GM15510 (cell line): ENCODE measurements around the gene HLA-DQA1.

Source experiments
- POLR2A ChIP-seq: IDR thresholded peaks from 3 replicates; pipeline ENCODE4 v1.6.1; 2011; ENCODE audit warnings: borderline replicate concordance; ENCODE audit not compliant: insufficient read length; ENCODE audit errors: extremely low read depth

Gene HLA-DQA1

DNA sequence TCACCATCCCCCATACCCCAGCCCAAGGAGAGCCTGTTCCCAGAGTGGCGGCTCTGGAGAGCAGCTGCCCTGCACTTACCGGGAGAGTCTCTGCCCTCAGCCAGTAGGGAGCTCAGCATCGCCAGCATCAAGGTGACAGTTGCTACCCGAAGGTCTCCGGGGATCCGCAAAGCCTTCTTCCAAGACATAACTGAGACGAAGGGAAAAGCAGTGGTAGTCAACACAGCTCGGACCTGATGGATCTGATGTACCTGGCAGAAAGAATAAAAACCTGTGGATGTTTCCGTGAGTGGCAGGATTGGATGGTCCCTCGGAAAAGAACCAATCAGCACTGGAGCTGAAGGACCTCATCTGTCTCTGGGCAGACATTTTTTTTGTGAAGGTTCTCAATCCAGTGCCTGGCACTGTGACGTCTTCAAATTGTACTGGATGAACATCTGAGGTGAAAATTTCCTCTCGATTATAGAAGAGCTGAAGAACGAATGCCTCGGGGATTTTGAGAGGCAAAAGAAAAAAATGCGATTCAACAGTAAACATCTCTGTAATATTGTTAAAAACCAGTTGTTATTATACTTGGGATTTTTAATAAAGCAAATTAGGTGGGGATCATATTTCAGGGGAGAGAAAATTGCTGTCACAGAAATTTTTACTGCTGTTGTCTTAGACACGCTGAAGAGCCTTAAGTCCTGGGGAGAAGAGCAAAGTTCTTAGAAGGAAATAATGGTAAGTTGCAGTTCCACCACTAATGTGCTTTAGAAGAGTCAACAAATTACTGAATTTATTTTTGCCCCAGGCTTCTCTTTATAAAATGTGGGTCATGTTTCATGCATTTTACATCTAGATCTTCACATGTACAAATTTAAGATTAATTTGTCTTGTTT lies 29.5 kb downstream of the HLA-DQA1 start, which contains the start of gene HLA-DQB1:
Gene HLA-DQB1 (minus strand): TSS at position 238 of the 881 bp plus-strand sequence. CDS start 50 bp downstream, at position 188.
- TF ChIP-seq POLR2A: peak; percentile 33

DNA sequence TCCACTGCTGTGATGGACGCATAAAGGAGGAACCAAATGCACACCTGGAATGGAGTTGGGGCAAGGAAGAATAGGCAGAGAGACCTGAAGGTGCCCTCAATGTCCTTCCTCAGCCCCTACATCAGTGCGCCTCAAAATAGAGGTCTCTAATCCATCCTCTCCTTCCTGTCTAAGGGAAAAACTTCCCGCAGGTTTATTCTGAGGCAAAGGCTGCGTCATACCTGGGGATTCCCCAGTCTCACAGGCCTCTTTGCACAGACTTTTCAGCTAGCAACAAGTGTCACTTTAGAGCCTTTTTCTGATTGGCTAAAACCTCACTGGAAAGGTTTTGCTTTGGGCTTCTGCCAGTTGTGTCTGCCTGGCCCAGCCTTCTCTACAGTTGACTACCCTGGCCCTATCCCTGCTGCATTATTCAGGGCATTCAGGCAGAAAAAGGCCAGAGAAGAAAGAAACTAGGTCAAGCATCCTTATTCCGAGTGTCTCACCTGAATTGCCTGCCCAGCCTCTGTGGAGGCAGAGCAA lies 31.1 kb downstream of the HLA-DQA1 start:
- peak; percentile 15 for TF ChIP-seq POLR2A

DNA sequence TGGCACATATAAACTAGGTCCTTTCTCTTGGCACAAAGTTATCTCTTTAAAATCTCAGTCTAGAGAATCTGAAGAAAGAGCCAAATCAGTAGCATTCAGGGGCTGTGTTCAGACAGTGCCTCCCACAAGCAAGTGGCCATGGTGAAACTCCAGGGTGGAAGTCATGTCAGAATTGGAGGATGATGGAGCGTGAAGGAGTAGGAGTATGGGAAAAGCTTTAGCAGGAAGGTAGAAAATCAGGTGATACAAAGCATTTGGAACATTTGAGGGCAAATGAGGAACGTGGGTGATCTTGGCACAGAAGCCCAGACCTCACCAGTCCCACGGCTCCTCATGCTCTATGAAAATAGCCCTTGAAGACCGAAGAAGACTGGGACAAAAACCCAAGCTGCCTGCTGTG lies 32.0 kb downstream of the HLA-DQA1 start:
- no peak for TF ChIP-seq POLR2A

DNA sequence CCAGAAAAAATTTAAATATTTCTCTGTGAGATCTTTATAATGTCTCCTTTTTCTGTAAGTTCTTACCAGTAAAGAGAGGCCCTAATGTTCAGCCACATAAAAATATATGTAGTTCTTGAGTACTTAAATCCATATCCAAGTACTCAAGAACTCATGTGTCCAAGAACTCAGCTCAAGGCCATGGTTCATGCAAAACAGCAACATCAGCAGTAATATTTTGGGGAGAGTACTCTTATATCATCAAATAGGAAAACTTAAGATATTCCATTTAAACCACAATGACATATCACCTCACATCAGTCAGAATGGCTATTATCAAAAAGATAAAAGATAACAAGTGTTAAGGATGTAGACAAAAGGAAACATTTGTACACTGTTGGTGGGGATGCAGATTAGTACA lies 32.7 kb downstream of the HLA-DQA1 start:
- TF ChIP-seq POLR2A: no peak

DNA sequence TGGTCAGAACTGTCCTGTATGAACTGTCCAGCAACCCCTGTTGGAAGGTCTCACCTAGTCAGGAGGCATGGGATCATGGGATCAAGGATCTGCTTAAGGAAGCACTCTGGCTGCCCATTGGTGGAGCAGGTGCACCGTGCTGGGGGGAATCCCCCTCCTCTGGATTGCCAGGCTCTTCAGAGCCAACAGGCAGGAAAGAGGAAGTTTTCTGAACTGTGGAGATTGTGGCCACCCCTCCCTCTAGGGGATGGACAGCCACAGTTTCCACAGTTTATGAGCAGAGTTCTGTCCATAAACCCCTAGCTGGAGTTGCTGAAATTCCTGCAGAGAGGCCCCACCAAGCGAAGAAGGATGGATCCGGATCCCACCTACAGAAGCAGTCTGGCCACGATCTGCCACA lies 42.3 kb downstream of the HLA-DQA1 start:
- TF ChIP-seq POLR2A: no peak

DNA sequence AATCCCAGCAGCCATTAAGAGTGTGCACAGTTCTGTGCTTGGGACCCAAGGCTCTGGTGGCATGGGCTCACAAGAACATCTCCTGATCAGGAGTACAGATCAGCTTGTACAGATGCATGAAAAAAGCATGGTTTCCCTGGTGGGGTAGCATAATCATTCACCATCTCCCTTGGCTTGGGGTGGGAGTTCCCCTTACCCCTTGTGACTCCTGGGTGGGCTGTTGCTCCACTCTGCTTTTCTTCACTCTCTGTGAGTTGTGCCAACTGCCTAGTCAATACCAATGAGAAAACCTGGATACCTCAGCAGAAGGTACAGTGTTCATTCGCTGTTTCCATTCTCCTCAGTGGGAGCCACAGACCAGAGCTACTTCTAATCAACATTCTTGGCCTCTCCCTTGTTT lies 42.8 kb downstream of the HLA-DQA1 start:
- TF ChIP-seq POLR2A: no peak

DNA sequence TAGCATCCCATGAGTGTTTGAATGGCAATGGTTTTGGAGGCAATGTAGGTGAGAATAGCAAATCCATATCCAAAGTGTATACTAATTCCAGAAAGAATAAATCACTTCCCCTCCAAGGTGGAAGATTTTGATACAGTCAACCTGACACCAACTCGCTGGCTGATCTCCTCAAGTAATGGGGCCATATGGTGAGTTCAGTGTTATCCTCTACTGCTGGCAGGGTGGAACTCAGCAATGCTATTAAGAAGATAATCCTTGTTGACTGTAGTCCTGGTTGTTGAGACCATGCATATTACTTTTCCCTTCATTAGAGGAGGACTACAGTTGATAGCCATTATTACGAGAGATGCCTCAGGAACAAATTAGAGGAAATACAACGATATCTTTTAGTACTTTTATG lies 47.0 kb downstream of the HLA-DQA1 start:
- TF ChIP-seq POLR2A: no peak

DNA sequence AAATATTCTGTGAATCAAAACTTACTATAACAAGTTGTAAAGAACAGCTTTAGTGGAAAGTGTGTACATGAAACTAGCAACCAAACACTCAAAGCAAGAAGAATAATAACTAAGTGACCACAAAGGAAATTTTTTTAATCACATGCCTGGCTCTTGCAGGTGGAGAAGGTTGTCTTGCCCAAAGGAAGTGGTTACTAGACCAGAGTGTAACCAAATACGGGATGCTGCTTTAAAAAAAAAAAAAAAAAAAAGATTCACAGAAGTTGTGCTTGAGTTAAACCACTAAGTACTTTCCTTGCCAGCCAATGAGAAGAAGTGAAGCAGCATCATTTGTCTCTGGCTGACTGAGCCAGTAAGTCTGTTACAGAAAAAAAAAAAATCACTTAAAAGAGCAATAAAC lies 48.4 kb downstream of the HLA-DQA1 start:
- no peak for TF ChIP-seq POLR2A

DNA sequence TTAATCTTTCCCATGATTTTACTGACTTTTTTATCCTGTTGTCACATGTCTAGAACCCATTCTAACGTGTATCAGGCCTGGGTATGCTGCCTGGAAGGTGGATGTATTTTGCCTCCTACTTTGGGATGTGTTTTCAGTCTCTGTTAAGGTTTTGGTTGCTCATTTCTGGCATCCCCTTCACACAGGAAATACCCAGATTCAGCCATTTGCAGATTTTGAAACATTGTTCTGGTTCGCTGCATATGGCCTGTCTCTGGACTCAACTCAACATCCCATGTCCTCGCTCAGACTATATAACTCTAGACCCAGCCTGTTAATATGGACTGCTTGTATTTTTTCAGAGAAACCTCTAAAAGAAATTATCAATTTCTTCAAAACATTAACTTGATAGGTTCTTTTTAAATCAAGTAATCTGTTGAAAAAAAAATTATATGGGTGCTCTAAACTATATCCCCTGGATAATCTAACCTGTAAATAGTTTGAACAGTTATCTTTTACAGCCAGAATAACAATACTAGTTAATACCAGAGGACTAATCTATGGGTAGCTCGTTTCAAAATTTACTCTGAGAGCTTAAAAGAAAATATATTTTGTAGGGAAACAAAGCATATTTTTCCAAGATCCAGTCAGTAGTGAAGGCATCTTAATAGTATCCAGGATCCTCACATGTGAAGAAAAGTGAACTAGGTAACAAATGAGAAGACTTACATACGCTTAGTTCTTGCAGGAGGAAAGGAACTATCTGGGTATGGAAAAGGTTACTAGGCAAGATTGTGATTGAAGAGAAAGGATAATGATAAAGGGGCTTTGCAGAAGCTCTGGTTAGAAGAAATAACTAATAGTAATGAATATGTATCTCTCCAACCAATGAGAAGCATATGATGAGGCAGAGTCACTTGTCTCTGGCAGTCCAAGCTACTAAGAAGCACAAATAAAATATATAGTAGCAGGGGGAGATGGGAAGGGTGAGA lies 52.6 kb downstream of the HLA-DQA1 start:
- no peak for TF ChIP-seq POLR2A

DNA sequence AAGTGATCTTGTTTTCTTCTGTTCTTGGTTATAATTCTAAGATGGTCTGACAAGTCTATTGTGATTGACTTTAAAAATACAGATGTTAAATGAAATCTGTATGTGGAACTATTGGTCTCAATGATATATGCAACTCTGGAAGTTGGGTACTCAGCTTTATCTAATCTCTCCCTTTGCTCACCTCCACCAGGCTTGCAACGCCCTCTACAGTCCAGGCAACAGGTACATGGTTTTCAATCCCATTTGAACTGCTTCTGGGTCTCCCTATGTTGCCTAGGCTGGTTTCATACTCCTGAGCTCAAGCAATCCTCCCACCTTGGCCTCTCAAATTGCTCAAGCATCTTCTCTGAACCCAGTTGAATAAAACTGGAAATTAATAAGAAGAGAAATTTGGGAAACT lies 54.8 kb downstream of the HLA-DQA1 start:
- TF ChIP-seq POLR2A: no peak
